ENCODE results near the gene NFIB.

Gene NFIB

DNA sequence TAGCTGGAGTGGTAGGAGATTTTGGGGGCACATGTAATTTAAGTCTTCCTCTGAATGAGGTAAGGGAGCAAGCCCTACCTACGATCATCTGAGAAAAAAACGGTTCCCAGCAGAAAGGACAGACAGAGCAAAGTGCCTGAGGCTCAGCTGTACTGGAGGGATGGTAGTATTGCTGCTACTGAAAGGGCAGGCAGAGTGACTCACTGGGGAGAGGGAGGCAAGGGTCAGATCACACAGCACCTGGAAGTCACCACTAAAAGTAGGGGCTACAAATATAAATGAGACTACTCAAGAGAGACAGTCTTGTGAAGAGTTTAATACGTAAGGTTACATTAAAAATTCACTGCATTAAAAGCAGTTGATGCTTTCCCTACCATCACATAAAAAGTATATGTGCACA lies 75.9 kb downstream of the NFIB start:
- Histone ChIP-seq H3K27me3 (ENCODE audit: control insufficient read depth, insufficient read depth, low read length) (no peaks in the 10 kb centered on the region), H3K4me1 (ENCODE audit: control insufficient read depth, insufficient read depth, low read length) (peaks cover 46% of the 10 kb centered on the region), H3K9ac (ENCODE audit: low read length) (peak overlapping the region; percentile 71), H3K27ac (ENCODE audit: low read depth, low read length) (peak overlapping the region; percentile 75), H3K36me3 (ENCODE audit: control insufficient read depth, insufficient read depth, low read length) (no peaks in the 10 kb centered on the region), H3K9me3 (ENCODE audit: control insufficient read depth, insufficient read depth, low read depth, low read length) (no peaks in the 10 kb centered on the region), H3K4me3 (ENCODE audit: low read depth, low read length) (no peak overlapping the region; the same call in 1 of the 2 replicates)

DNA sequence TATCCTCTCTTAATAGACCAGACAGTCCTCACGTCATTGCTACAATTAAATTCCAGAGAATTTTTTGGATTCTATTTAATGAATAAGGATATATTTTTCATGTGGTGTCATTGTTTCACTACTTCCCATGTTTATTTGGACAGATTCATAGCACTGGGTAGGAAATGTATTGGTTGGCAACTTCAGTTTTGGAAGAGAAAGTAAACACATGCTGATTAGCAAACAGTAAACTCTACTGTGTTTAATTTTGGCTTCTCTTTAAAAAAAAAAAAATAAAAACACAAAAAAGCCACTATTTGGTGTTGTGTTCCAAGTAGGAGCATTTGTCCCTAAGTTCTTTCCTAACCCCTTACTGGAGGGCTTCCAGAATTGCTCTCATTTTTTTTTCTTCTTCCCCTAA lies 77.3 kb downstream of the NFIB start:
- Histone ChIP-seq H3K9me3 (ENCODE audit: control insufficient read depth, insufficient read depth, low read depth, low read length) (no peaks in the 10 kb centered on the region), H3K9ac (ENCODE audit: low read length) (no peak overlapping the region), H3K27ac (ENCODE audit: low read depth, low read length) (no peak overlapping the region), H3K36me3 (ENCODE audit: control insufficient read depth, insufficient read depth, low read length) (no peaks in the 10 kb centered on the region), H3K27me3 (ENCODE audit: control insufficient read depth, insufficient read depth, low read length) (no peaks in the 10 kb centered on the region), H3K4me3 (ENCODE audit: low read depth, low read length) (no peak overlapping the region), H3K4me1 (ENCODE audit: control insufficient read depth, insufficient read depth, low read length) (peaks cover 54% of the 10 kb centered on the region)

DNA sequence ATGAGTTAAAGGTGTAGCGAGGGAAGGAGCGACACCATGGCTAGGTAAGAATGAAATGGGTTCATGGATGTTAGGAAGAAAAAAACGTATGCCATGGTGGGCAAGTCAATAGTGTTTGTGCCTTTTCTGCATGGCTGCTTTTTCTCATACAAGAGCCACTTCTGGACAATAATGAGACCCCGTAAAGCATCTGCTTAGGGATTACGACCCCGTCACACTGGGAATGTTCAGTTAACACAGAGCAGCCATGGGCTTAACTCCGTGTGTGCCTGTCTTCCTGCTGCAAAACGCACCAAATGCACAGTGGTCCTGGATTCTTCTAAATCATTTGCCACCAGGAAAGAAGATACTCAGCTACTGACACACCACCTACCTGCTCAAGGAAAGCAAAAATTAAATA lies 81.8 kb downstream of the NFIB start:
- no peak overlapping the region for H3K4me3 ChIP-seq (ENCODE audit: low read depth, low read length)
- H3K27me3 ChIP-seq (ENCODE audit: control insufficient read depth, insufficient read depth, low read length): no peaks in the 10 kb centered on the region
- H3K27ac ChIP-seq (ENCODE audit: low read depth, low read length): no peak overlapping the region
- no peaks in the 10 kb centered on the region for H3K36me3 ChIP-seq (ENCODE audit: control insufficient read depth, insufficient read depth, low read length)
- H3K4me1 ChIP-seq (ENCODE audit: control insufficient read depth, insufficient read depth, low read length): peaks cover 30% of the 10 kb centered on the region
- H3K9me3 ChIP-seq (ENCODE audit: control insufficient read depth, insufficient read depth, low read depth, low read length): no peaks in the 10 kb centered on the region
- H3K9ac ChIP-seq (ENCODE audit: low read length): no peak overlapping the region

DNA sequence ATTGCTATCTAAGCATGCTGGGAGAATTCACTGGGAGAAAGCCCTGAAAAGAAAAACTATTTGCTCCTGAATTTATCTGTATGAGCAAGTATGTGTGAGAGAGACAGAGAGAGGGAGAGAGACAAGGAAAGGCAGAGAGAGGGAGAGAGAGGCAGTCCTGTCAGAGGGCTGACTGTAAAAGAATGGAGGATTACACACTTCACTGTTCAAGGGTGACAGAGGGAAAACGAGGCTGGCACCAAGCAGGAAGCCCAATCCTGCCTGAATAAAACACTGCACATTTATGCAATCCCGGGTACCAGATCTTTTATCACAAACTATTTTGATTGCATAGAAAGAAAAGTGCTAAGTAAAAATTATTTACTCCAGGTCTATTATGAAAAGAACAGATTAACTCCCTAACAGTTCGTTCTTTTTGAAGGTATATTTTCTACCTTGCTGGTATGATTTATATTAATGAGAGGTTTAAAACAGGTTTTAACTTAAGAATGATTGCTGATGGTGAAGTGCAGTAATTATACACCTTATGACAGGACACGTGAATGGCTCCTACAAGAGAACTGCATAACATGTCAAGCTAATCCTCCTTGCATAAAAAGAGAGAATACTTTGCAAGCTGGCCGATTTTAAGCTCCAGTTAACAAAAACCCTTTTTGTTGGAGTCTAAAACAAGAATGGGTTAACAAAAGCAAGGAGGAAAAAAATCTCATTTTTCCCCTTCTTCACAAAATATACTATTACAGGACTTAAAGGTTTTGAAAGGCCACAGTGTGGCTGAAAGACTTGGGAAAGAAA lies 82.5 kb downstream of the NFIB start:
- Histone ChIP-seq H3K9ac (ENCODE audit: low read length) (no peak overlapping the region), H3K27me3 (ENCODE audit: control insufficient read depth, insufficient read depth, low read length) (no peaks in the 10 kb centered on the region), H3K4me3 (ENCODE audit: low read depth, low read length) (no peak overlapping the region), H3K36me3 (ENCODE audit: control insufficient read depth, insufficient read depth, low read length) (no peaks in the 10 kb centered on the region), H3K27ac (ENCODE audit: low read depth, low read length) (no peak overlapping the region), H3K9me3 (ENCODE audit: control insufficient read depth, insufficient read depth, low read depth, low read length) (no peaks in the 10 kb centered on the region), H3K4me1 (ENCODE audit: control insufficient read depth, insufficient read depth, low read length) (peaks cover 28% of the 10 kb centered on the region)

DNA sequence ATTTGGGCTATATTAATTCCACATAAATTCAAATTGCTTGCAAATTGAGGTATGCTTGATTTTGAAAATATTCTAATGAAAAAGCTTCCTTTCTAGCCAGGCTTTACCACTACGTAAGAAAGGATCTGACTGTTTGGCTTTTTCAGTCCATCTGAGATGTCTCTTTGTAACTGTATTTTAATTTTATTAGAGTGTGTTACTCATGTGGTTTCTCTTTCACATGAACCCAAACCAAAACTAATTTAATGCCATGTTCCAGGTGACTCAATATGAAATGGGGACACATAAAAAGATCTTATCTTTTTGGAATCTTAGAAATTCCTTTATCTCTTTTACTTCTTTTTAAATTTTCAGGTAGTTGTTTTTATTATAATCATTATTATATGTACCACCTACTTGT lies 85.3 kb downstream of the NFIB start:
- Histone ChIP-seq H3K4me1 (ENCODE audit: control insufficient read depth, insufficient read depth, low read length) (peaks cover 18% of the 10 kb centered on the region), H3K27me3 (ENCODE audit: control insufficient read depth, insufficient read depth, low read length) (no peaks in the 10 kb centered on the region), H3K36me3 (ENCODE audit: control insufficient read depth, insufficient read depth, low read length) (no peaks in the 10 kb centered on the region), H3K27ac (ENCODE audit: low read depth, low read length) (no peak overlapping the region), H3K9me3 (ENCODE audit: control insufficient read depth, insufficient read depth, low read depth, low read length) (no peaks in the 10 kb centered on the region), H3K9ac (ENCODE audit: low read length) (no peak overlapping the region), H3K4me3 (ENCODE audit: low read depth, low read length) (no peak overlapping the region)

DNA sequence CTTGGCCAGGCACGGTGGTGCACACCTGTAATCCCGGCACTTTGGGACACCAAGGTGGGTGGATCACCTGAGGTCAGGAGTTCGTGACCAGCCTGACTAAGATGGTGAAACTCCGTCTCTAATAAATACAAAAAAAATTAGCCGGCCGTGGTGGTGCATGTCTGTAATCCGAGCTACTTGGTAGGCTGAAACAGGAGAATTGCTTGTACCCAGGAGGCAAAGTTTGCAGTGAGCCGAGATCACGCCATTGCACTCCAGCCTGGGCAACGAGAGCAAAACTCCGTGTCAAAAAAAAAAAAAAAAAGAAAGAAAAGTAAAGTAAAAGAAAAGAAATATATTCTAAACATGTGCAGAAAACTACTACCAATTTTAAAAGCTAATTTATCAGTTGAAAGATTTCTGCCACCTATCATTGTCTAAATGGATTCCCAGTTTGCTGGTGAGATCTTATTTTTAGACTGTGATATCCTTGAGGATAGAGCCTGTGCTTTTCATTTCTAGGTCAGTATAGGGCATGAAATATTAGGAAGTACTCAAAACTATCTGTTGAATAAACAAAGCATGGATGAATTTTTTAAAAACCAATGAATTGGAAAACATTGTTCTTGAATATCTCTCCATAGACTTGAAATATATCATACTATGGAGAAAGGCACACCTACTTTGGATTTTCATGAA lies 86.9 kb downstream of the NFIB start:
- no peak overlapping the region for H3K27ac ChIP-seq (ENCODE audit: low read depth, low read length)
- H3K36me3 ChIP-seq (ENCODE audit: control insufficient read depth, insufficient read depth, low read length): no peaks in the 10 kb centered on the region
- H3K27me3 ChIP-seq (ENCODE audit: control insufficient read depth, insufficient read depth, low read length): no peaks in the 10 kb centered on the region
- H3K9me3 ChIP-seq (ENCODE audit: control insufficient read depth, insufficient read depth, low read depth, low read length): no peaks in the 10 kb centered on the region
- peaks cover 16% of the 10 kb centered on the region for H3K4me1 ChIP-seq (ENCODE audit: control insufficient read depth, insufficient read depth, low read length)
- H3K4me3 ChIP-seq (ENCODE audit: low read depth, low read length): no peak overlapping the region
- H3K9ac ChIP-seq (ENCODE audit: low read length): no peak overlapping the region

DNA sequence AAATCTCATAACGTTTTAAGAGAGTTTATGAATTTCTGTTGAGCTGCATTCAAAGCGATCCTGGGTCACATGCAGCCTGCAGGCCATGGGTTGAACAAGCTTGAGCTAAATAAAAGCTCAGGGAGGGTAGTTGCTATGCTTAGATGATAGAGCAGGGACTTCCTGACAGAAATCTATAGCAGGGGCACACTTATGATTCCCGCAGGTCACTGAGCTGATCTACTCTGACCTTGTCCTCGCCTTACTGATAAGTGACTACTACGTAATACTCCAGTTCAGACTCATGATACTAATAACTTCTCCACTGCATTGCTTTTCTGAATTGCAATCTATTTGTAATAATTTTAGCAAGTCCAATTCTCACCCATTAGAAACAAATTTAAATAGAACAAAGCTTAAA lies 90.9 kb downstream of the NFIB start:
- Histone ChIP-seq H3K9ac (ENCODE audit: low read length) (no peak overlapping the region), H3K36me3 (ENCODE audit: control insufficient read depth, insufficient read depth, low read length) (no peaks in the 10 kb centered on the region), H3K27me3 (ENCODE audit: control insufficient read depth, insufficient read depth, low read length) (no peaks in the 10 kb centered on the region), H3K4me1 (ENCODE audit: control insufficient read depth, insufficient read depth, low read length) (peaks cover 21% of the 10 kb centered on the region), H3K27ac (ENCODE audit: low read depth, low read length) (no peak overlapping the region), H3K9me3 (ENCODE audit: control insufficient read depth, insufficient read depth, low read depth, low read length) (no peaks in the 10 kb centered on the region), H3K4me3 (ENCODE audit: low read depth, low read length) (no peak overlapping the region)

DNA sequence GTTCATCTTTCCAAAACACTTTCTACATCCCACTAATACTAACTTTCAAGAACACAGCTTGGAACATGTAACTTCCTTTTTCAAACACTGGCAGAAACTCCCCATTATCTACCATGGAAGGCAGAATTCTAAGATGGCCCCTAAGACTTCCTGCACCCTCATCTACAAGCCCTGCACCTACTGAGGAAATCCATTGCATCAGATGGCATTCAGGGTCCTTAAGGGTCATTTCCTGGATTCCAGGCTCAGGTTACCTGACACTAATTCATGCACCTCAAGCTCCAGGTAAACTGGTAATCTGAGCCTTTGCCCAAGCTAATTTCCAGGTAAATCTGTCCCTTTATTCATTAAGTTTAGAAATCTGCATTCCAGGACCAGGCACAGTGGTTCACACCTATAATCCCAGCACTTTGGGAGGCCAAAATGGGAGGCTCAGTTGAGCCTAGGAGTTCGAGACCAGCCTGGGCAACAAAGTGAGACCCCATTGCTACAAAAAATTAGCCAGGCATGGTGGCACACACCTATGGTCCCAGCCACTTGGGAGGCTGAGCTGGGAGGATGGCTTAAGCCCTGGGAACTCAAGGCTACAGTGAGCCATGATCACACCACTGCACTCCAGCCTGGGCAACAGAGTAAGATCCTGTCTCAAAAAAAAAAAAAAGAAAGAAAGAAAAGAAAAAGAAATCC lies 91.6 kb downstream of the NFIB start:
- Histone ChIP-seq H3K4me1 (ENCODE audit: control insufficient read depth, insufficient read depth, low read length) (peaks cover 23% of the 10 kb centered on the region), H3K9ac (ENCODE audit: low read length) (no peak overlapping the region), H3K9me3 (ENCODE audit: control insufficient read depth, insufficient read depth, low read depth, low read length) (no peaks in the 10 kb centered on the region), H3K36me3 (ENCODE audit: control insufficient read depth, insufficient read depth, low read length) (no peaks in the 10 kb centered on the region), H3K27me3 (ENCODE audit: control insufficient read depth, insufficient read depth, low read length) (no peaks in the 10 kb centered on the region), H3K27ac (ENCODE audit: low read depth, low read length) (no peak overlapping the region), H3K4me3 (ENCODE audit: low read depth, low read length) (no peak overlapping the region)

DNA sequence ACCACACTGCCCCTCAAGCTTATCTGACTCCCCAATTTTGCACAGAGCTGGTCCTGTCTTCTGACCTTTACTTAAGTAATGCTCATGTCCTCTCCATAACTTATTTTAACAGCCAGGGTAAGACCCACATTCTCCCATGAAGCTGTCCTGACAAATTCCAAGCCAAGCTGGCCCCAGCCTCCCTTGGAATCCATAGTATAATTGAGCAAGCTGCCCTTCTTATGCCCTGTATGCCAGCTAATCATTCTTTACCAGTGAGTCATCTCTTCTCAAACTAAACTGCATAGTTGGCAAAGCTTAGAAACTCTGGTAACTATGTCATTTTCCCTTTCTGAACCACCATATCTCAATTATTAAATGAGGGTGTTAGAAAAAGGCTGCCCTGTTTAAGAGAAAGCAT lies 92.4 kb downstream of the NFIB start:
- no peaks in the 10 kb centered on the region for H3K9me3 ChIP-seq (ENCODE audit: control insufficient read depth, insufficient read depth, low read depth, low read length)
- no peak overlapping the region for H3K27ac ChIP-seq (ENCODE audit: low read depth, low read length)
- no peaks in the 10 kb centered on the region for H3K36me3 ChIP-seq (ENCODE audit: control insufficient read depth, insufficient read depth, low read length)
- peaks cover 23% of the 10 kb centered on the region for H3K4me1 ChIP-seq (ENCODE audit: control insufficient read depth, insufficient read depth, low read length)
- H3K9ac ChIP-seq (ENCODE audit: low read length): no peak overlapping the region
- H3K4me3 ChIP-seq (ENCODE audit: low read depth, low read length): no peak overlapping the region
- no peaks in the 10 kb centered on the region for H3K27me3 ChIP-seq (ENCODE audit: control insufficient read depth, insufficient read depth, low read length)

DNA sequence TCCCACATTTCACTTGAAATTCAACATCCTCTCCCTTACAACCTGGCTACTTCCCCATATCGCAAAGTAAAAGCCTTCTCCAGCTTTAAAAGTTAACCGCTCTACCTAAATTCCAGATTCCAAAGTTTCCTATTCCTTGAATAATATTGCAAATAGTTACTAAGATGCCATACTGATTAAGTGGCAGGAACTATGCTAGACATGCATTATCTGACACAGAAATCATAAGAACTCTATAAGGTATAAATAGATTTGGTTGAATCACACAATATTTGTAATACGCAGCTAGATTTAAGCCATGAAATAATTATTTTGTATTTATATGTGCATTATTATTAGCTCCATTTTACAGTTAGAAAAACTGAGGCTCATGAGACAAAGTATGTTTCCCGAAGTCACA lies 92.8 kb downstream of the NFIB start:
- peaks cover 23% of the 10 kb centered on the region for H3K4me1 ChIP-seq (ENCODE audit: control insufficient read depth, insufficient read depth, low read length)

DNA sequence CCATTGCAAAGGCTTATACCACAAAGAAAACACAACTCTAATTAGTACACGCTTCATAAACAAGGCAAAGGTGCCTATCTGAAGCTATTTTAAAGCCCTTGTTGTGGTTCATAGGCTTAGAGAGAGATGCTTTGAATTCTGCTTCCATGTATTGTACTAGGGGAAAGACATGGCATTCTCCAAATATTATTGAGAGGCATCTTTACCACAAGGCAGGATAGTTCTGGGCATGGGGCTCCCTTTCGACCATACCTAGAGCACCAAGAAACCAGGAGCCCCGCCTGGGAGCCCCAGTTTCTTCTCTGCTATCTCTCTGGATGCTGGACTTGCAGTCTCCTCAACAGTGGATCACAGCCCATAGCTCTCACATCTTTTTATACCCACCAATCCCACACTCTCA lies 93.7 kb downstream of the NFIB start:
- H3K4me3 ChIP-seq (ENCODE audit: low read depth, low read length): no peak overlapping the region
- no peak overlapping the region for H3K9ac ChIP-seq (ENCODE audit: low read length)
- no peaks in the 10 kb centered on the region for H3K9me3 ChIP-seq (ENCODE audit: control insufficient read depth, insufficient read depth, low read depth, low read length)
- H3K27me3 ChIP-seq (ENCODE audit: control insufficient read depth, insufficient read depth, low read length): no peaks in the 10 kb centered on the region
- H3K36me3 ChIP-seq (ENCODE audit: control insufficient read depth, insufficient read depth, low read length): no peaks in the 10 kb centered on the region
- H3K4me1 ChIP-seq (ENCODE audit: control insufficient read depth, insufficient read depth, low read length): peaks cover 26% of the 10 kb centered on the region
- no peak overlapping the region for H3K27ac ChIP-seq (ENCODE audit: low read depth, low read length)

More for the DNA sequence above, 92.8 kb downstream of the NFIB start:
- Histone ChIP-seq H3K27ac (ENCODE audit: low read depth, low read length) (no peak overlapping the region), H3K9ac (ENCODE audit: low read length) (no peak overlapping the region), H3K27me3 (ENCODE audit: control insufficient read depth, insufficient read depth, low read length) (no peaks in the 10 kb centered on the region), H3K9me3 (ENCODE audit: control insufficient read depth, insufficient read depth, low read depth, low read length) (no peaks in the 10 kb centered on the region), H3K4me3 (ENCODE audit: low read depth, low read length) (no peak overlapping the region), H3K36me3 (ENCODE audit: control insufficient read depth, insufficient read depth, low read length) (no peaks in the 10 kb centered on the region)
